ENCODE data around the gene IER2. TPM values are rescaled to one million over a fixed set of nuclear protein-coding genes. Genes with fewer than 3 reads are reported as not detected.

IER2 gene
- total and polyA plus RNA-seq, 2 of the 4 experiments (the other 2 are of a cell fraction) = 7.7 to 102 TPM

DNA sequence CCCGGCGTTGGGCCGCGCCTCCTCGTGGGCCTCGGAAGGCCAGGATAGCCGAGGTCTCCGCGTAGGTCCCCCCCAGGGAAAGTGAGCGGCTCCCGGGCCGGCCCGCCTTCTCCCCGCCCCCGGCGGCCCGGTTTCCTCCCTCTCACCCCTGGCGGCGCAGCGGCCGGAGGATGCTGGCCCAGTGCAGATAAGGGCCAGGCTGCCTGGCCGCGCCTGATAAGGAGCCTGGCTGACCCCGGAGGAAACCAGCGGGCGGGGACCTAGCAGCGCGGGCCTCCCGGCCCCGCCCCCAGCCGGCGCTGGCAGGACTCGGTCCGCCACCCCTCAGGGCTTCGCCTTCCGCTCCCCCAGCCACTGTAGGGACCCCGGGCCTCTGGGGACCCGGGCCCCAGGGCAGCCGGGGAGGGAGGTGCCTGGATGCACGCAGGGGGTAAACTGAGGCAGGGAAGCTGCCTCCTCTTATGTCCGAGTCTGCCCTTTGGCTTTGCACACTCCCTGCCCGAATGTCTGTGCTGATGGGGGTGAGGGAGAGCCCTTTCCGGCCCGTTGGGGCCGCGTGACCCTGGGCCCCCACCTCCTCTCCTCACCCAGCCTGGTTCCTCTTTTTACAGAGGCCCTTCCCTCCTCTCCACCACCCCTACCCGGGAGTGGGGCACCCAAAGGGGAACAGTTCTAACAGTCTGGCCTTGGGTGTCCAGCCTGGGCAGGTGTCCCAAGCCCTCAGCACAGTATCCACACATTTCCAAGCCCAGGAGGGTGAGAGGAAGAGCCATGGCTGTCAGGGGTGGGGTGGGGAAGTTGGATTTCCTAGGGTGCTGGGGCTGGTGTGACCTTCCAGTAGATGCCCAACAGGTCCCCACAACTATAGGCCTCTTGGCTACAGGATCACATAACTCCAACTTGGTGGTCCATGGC, 47.3 kb upstream of the IER2 start, which contains the start of gene LYL1:
LYL1 (minus strand) TSS at position 193 of the 915 bp plus-strand sequence. CDS start 1,687 bp downstream, outside the sequence.
- CTCF ChIA-PET = no interaction called here
- ATAC-seq (ENCODE audit: low read depth) (peak; percentile 70), DNase-seq (no peak)
- Histone ChIP-seq H3K9ac (ENCODE audit: low read depth, low read length) (peak within 1 kb of the TSS; percentile 39), H3K14ac (replicated peaks; ENCODE audit: low read depth, low read length) (no peak within 1 kb of the TSS), H3K9me1 (ENCODE audit: insufficient read depth, low read length) (0 out of 2 replicates have a peak, but pooled peaks cover 4% of the 10 kb centered on the region), H3K4ac (ENCODE audit: low read depth, low read length) (peak within 1 kb of the TSS; percentile 66), H2BK5ac (ENCODE audit: low read depth, low read length, poor library complexity, severe bottlenecking) (no peak within 1 kb of the TSS), H3K36me3 (ENCODE audit: control insufficient read depth, insufficient read depth, low read length) (peaks cover 14% of the 10 kb centered on the region), H3K4me2 (ENCODE audit: low read depth, low read length) (peak within 1 kb of the TSS; percentile 20), H2BK20ac (ENCODE audit: low read depth, low read length) (no peak within 1 kb of the TSS), H4K91ac (ENCODE audit: insufficient read depth, low read depth, low read length) (no peak within 1 kb of the TSS; the same call in 1 of the 2 replicates), H3K4me1 (ENCODE audit: control insufficient read depth, insufficient read depth, low read length) (peaks cover 12% of the 10 kb centered on the region), H2AFZ (replicated peaks; ENCODE audit: low read length, poor library complexity) (peak within 1 kb of the TSS; percentile 81), H4K8ac (ENCODE audit: low read depth in 2 of 2, low read length in 2 of 2) (peak within 1 kb of the TSS; percentile 6 to 31; a peak in 2 of 4 replicates), H3K79me1 (ENCODE audit: low read depth in 1 of 2, low read length in 2 of 2) (peaks cover 0 to 17% of the 10 kb centered on the region in 2 experiments; a peak in 1 of 4 replicates), H2BK120ac (ENCODE audit: low read depth, low read length) (0 out of 2 replicates have a peak within 1 kb of the TSS, but pooled peaks have one; percentile 37), H4K20me1 (ENCODE audit: insufficient read depth, low read length) (no peaks in the 10 kb centered on the region; the same call in 1 of the 2 replicates), H2BK15ac (ENCODE audit: low read depth, low read length) (no peak within 1 kb of the TSS), H3K23ac (ENCODE audit: low read depth, low read length) (peak within 1 kb of the TSS; percentile 61), H3K27ac (ENCODE audit: insufficient read depth, low read length) (peak within 1 kb of the TSS; percentile 45; the same call in 1 of the 2 replicates), H4K5ac (ENCODE audit: low read depth, low read length) (peak within 1 kb of the TSS; percentile 18), H3K56ac (ENCODE audit: extremely low read depth, insufficient read depth, low read length) (no peak within 1 kb of the TSS), H3K27me3 (ENCODE audit: control insufficient read depth, insufficient read depth, low read length) (no peaks in the 10 kb centered on the region), H2AK9ac (replicated peaks; ENCODE audit: low read depth, low read length, poor library complexity) (peak within 1 kb of the TSS; percentile 71), H3K4me3 (ENCODE audit: insufficient read depth, low read depth, low read length) (no peak within 1 kb of the TSS), H3K9me3 (ENCODE audit: control insufficient read depth, insufficient read depth, low read length) (no peaks in the 10 kb centered on the region), H3K18ac (ENCODE audit: low read depth, low read length) (no peak within 1 kb of the TSS), H2AK5ac (ENCODE audit: low read depth, low read length) (peak within 1 kb of the TSS; percentile 59; the same call in 1 of the 2 replicates)
- in situ Hi-C loops (cut with MboI; ENCODE audit: low sequenced_read_pairs) = no loop called here
- no peak for TF ChIP-seq RFX5 (IDR thresholded peaks at IDR 0.05; ENCODE audit: low read depth, low read length)
- TF ChIP-seq POLR2A (IDR thresholded peaks at IDR 0.05; ENCODE audit: low read depth, low read length) = no peak
- BruUV-seq (replicated peaks) = no TSS peak
- intact Hi-C loops (cut with micrococcal nuclease) = no loop called here
- dilution Hi-C loops (cut with HindIII; ENCODE audit: low sequenced_read_pairs, unreplicated experiment) = no loop called here
- WGBS, 2 experiments (ENCODE audit: extremely low coverage in 2 of 2, insufficient read length in 1 of 2) = 14% methylated on average over 22 of the region's 47 CpGs; no CpG with 5 or more reads in 1 of the 2 experiments
- POLR2A ChIA-PET (ENCODE audit: unreplicated experiment) = no interaction called here

Measured in IMR-90 (cell line).